Liver (tissue), 9 donors: Measurements from ENCODE around the gene C22orf42. TPM values are rescaled to one million over a fixed set of nuclear protein-coding genes. Genes with fewer than 3 reads are reported as not detected.

Experiments
- DNase-seq: peaks from one replicate; pipeline ENCODE4 v3.0.0-alpha.2; 2017; ENCODE audit warnings: low spot score
- H3K27ac ChIP-seq, 2 donors: one replicate each; pipeline ENCODE4 v1.7.0; 2013; ENCODE audit warnings: inconsistent platforms in 2 of 2, low read length in 2 of 2, control low read depth in 1 of 2, low read depth in 1 of 2, mild to moderate bottlenecking in 1 of 2
- H3K27me3 ChIP-seq, 4 donors: one replicate each; pipeline versions ENCODE4 v1.6.1 to v1.7.0; 2013; ENCODE audit warnings: low read length in 3 of 4, inconsistent platforms in 1 of 4, mild to moderate bottlenecking in 1 of 4, moderate library complexity in 1 of 4; ENCODE audit not compliant: control insufficient read depth in 4 of 4, insufficient read depth in 4 of 4
- H3K36me3 ChIP-seq, 4 donors: one replicate each; pipeline versions ENCODE4 v1.6.1 to v1.7.0; 2013; ENCODE audit warnings: low read length in 3 of 4, mild to moderate bottlenecking in 3 of 4, low read depth in 1 of 4, moderate library complexity in 1 of 4; ENCODE audit not compliant: control insufficient read depth in 4 of 4, insufficient read depth in 3 of 4
- H3K4me1 ChIP-seq, 4 donors: one replicate each; pipeline versions ENCODE4 v1.6.1 to v1.7.0; 2013; ENCODE audit warnings: low read length in 3 of 4, mild to moderate bottlenecking in 3 of 4, moderate library complexity in 1 of 4; ENCODE audit not compliant: control insufficient read depth in 4 of 4, insufficient read depth in 4 of 4
- H3K4me3 ChIP-seq, 3 donors: one replicate each; pipeline versions ENCODE4 v1.6.1 to v1.7.0; 2013; ENCODE audit warnings: low read length in 3 of 3, control low read depth in 1 of 3, low read depth in 1 of 3, mild to moderate bottlenecking in 1 of 3
- H3K9ac ChIP-seq, 2 donors: one replicate each; pipeline ENCODE4 v1.7.0; 2013; ENCODE audit warnings: low read length in 2 of 2, mild to moderate bottlenecking in 2 of 2, moderate library complexity in 2 of 2, control low read depth in 1 of 2, low read depth in 1 of 2
- H3K9me3 ChIP-seq, 4 donors: one replicate each; pipeline versions ENCODE4 v1.6.1 to v1.7.0; 2013; ENCODE audit warnings: low read length in 3 of 4; ENCODE audit not compliant: control insufficient read depth in 4 of 4
- ATF3 ChIP-seq: IDR thresholded peaks from 2 replicates; pipeline ENCODE4 v1.6.1; 2016; ENCODE audit warnings: antibody characterized with exemption
- CTCF ChIP-seq: fragments of 150-350 bp; IDR thresholded peaks from 2 replicates; pipeline ENCODE4 v1.5.1; 2017; ENCODE audit warnings: improper control_type of control experiment, low read depth, low read length; ENCODE audit not compliant: missing input control
- EGR1 ChIP-seq, 2 donors: IDR thresholded peaks; 2 replicates each; pipeline ENCODE4 v1.6.1; 2016 to 2018; ENCODE audit warnings: antibody characterized with exemption in 2 of 2, low read depth in 2 of 2
- RAD21 ChIP-seq, 2 donors: IDR thresholded peaks; 2 replicates each; pipeline ENCODE4 v1.6.1; 2016; ENCODE audit warnings: antibody characterized with exemption in 2 of 2, mild to moderate bottlenecking in 2 of 2
- REST ChIP-seq: IDR thresholded peaks from 2 replicates; pipeline ENCODE4 v1.6.1; 2016; ENCODE audit warnings: antibody characterized with exemption, mild to moderate bottlenecking
- RXRA ChIP-seq, 2 donors: IDR thresholded peaks; 2 replicates each; pipeline ENCODE4 v1.6.1; 2017 to 2018; ENCODE audit warnings: antibody characterized with exemption in 2 of 2, mild to moderate bottlenecking in 1 of 2
- TAF1 ChIP-seq: conservative IDR thresholded peaks from 2 replicates; pipeline ENCODE4 v1.6.1; 2016; ENCODE audit warnings: antibody characterized with exemption, mild to moderate bottlenecking
- YY1 ChIP-seq: IDR thresholded peaks from 2 replicates; pipeline ENCODE4 v1.6.1; 2016; ENCODE audit warnings: antibody characterized with exemption, mild to moderate bottlenecking
- ZBTB33 ChIP-seq: IDR thresholded peaks from 2 replicates; pipeline ENCODE4 v1.6.1; 2016; ENCODE audit warnings: antibody characterized with exemption
- WGBS: extraction: QIAGEN DNeasy Blood & Tissue Kit; methylation state at CpG from one replicate; pipeline ENCODE4 v1.1.7; 2013; 5-methylcytosine and 5-hydroxymethylcytosine counted together
- polyA plus RNA-seq, 2 donors: library from polyadenylated mRNA; stranded (reverse) in 1 of 2; unstranded in 1 of 2; fragments of 200-250 nt in 1 of 2; fragments of >200 nt in 1 of 2; fragmentation: Nextera tagmentation in 1 of 2; extraction: Ambion mirVana in 1 of 2; gene quantifications; one replicate each; pipeline versions ENCODE4 v1.2.1 to v1.2.3, GENCODE V29; 2013 to 2015
- total RNA-seq, 2 donors: library from RNA; depleted of rRNA; stranded (reverse); fragments of >200 nt; gene quantifications; one replicate each; pipeline ENCODE4 v1.2.3, GENCODE V29; 2014
- donor health status: healthy.
- donor health status: healthy.
- donor health status: healthy.
- donor health status: healthy.
- donor health status: healthy.

The C22orf42 gene
- total and polyA plus RNA-seq, 4 donors = not detected

GRCh38 chr22:32112380-32112779, 46.7 kb downstream of the C22orf42 start:
- H3K9ac ChIP-seq = no peak overlapping the region
- TF ChIP-seq EGR1 (IDR thresholded peaks at IDR 0.05; ENCODE audit: low read depth in 2 of 2) (no peak), YY1 (no peak)

GRCh38 chr22:32106930-32107329, 52.2 kb downstream of the C22orf42 start:
- 4% methylated on average over 1 of the region's 1 CpG for WGBS
- Histone ChIP-seq H3K36me3 (no peaks in the 10 kb centered on the region), H3K27me3 (no peaks in the 10 kb centered on the region), H3K9ac (no peak overlapping the region), H3K4me1 (no peaks in the 10 kb centered on the region), H3K27ac (no peak overlapping the region), H3K4me3 (no peak overlapping the region), H3K9me3 (no peaks in the 10 kb centered on the region)
- no peak for DNase-seq
- TF ChIP-seq REST (peak; percentile 98), TAF1 (no peak), ATF3 (no peak), RAD21 (IDR thresholded peaks at IDR 0.05) (no peak)

More at GRCh38 chr22:32112380-32112779, 46.7 kb downstream of the C22orf42 start:
- Histone ChIP-seq H3K4me1 (no peaks in the 10 kb centered on the region), H3K27ac (no peak overlapping the region), H3K9me3 (no peaks in the 10 kb centered on the region), H3K4me3 (no peak overlapping the region), H3K36me3 (no peaks in the 10 kb centered on the region), H3K27me3 (no peaks in the 10 kb centered on the region)
- 45% methylated on average over 2 of the region's 2 CpGs for WGBS
- DNase-seq = no peak

GRCh38 chr22:32103658-32104315, 55.3 kb downstream of the C22orf42 start:
- no peak overlapping the region for H3K4me3 ChIP-seq
- H3K4me1 ChIP-seq = no peaks in the 10 kb centered on the region
- DNase-seq = no peak
- no peaks in the 10 kb centered on the region for H3K36me3 ChIP-seq
- 40% methylated on average over 2 of the region's 2 CpGs for WGBS
- H3K27me3 ChIP-seq = no peaks in the 10 kb centered on the region
- H3K9ac ChIP-seq = no peak overlapping the region
- TF ChIP-seq CTCF (peak; percentile 39), RXRA (IDR thresholded peaks at IDR 0.05) (no peak), ZBTB33 (no peak), RAD21 (IDR thresholded peaks at IDR 0.05) (peak; percentile 73 to 76)
- H3K27ac ChIP-seq = no peak overlapping the region
- no peaks in the 10 kb centered on the region for H3K9me3 ChIP-seq
